GM18498 (cell line): ENCODE results near the gene SMARCC1.

Experiments
- ATAC-seq: cut with Tn5 transposase; IDR thresholded peaks from one replicate; pipeline ENCODE4 v1.9.1; 2021; ENCODE audit warnings: mild to moderate bottlenecking, moderate library complexity; ENCODE audit not compliant: unreplicated experiment

Gene SMARCC1

DNA sequence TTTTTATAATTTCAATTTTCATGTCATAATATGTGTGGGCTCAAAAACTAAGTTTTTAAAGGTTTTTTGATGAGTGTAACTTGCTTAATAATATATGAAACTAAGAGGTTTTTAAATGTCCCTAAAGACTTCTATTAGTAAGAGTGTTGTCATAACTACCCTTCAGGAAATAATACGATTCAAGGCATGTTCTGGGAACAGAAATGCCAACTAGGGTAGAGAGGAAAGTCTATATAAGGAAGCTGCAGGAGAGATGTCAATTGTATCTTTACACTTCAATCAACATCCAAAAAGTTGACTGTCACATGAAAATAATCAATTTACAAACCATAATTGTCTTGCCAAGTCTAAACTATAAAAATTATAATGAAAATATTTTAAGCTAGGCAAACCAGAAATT lies 76.3 kb downstream of the SMARCC1 start:
- no peak for ATAC-seq

DNA sequence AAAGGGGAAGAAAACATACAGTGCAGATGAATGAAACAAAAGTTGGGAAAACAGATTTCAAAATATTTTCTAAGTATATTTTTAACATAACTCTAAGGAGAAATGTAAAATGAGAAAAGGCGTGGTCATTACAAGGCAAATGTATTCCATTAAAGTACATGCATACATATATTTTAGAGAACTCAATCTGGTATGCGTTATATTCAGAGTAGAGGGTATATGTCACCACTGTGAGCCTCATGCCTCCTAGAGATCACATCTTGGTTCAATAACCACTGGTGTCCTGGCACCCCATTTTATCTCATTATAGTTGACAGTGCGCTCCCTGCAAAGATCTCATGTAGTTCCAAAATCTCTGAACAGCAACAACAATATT lies 77.5 kb downstream of the SMARCC1 start:
- no peak for ATAC-seq

DNA sequence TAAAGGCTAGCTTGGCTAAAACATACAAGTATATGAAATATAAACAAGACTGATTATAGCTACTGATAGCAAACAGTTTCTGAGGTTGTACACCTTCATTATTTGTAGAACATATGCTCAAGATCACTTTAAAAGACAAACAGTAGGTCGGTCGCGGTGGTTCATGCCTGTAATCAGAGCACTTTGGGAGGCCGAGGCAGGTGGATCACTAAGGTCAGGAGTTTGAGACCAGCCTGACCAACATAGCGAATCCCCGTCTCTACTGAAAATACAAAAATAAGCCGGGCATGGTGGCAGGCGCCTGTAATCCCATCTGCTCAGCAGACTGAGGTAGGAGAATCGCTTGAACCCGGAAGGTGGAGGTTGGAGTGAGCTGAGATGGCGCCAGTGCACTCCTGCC lies 80.3 kb downstream of the SMARCC1 start:
- no peak for ATAC-seq

DNA sequence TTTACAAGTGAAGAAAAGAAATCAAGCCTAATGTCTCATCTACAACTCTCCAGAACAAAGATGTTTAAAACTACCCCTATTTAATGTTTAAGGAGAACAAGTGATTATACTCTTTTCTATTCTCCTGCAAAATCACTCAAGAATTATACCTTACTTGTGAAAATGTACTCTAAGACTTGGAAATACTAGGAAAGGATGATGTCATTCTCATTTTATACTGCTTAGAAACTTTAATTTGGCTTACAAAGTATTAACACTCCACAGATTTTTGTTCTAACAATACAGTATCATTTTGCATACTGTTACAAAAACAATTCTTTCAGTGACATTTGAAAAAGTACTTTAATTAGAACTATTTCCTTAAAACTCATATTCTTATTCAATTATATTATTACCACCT lies 89.5 kb downstream of the SMARCC1 start:
- no peak for ATAC-seq

DNA sequence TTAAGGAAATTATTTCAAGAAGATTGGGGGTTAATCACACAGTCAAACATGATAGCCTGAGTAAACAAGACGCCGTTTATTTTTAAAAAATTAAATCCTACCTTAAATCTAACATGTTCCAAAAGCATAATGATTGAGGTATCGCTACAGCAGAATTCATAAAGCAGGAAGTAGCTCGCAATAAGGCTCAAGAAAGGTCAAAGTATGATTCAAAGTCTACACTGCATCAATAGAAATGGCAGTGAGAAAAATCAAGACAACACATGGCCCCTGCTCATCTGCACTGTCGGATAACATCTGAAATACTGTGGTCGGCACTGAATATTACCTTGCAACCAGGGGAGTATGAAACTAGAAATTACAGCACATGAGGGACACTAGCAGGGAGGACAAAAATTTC lies 93.2 kb downstream of the SMARCC1 start:
- no peak for ATAC-seq

DNA sequence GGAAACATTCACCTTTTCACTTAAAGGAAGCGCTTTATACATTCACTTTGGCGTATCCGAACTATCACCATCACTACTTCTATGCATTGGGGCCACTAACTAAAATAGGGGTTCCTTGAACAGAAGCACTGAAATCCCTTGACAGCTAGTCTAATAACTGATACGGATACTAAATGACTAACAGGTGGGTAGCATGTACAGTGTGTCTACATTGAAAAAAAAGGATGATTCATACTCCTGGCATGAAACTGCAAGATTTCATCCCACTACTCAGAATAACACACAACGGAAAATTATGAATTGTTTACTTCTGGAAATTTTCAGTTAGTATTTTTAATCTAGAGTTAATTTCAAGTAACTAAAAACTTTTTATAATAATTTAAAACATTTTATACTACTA lies 96.7 kb downstream of the SMARCC1 start:
- no peak for ATAC-seq

DNA sequence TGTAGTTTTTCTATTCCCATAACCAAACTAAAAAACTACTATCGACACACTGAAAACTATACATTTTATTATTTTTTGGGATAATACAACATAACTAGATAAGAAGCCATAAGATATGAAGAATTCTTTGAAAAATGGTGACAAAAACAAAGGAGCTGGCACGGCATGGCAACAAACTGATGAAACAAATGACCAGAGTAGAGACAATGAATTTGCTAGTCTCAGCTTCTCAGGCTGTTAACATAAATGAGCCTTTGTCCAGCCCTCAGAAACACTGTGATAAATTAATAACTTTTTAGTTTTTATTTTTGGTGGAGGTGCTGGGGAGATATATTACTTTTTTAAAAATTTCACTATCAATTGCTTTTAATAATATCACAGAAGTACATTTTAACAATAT lies 100.7 kb downstream of the SMARCC1 start:
- ATAC-seq = no peak

DNA sequence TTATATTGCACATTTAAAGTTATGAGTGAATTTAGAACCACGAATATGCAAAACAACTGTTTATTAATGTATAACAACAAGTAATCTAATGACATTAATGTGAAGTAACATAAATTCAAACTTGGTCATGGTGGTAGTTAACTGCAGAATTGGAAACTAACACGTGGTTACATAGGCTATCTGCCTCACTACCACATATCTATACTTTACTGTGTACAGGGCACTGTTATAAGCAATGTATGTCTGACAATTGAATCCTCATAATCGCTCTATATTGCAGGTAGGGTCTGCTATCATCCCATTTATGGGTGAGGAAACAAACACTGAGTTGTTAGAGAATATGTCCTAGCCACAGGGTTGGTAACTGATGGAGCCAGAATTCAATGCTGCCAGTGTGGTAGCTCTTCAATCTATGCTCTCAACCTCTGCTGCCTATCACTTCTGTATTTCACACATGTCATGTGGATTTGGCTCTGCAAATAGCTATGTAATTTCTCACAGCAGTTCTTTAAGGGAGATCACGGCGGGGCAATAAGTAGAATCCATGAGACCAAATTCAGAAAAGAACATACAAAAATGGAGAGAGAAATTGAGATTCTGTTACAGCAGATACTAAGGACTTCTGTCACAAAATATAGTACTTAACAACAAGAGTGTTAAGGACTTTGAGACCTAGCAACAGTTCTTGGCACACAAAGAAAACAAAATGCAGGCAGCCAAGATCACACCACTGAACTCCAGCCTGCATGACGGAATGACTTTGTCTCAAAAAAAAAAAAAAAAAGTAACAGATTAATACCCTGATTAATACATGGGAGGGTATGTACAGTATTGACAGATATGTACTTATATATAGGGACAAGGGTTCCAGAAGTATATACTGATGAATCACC lies 103.0 kb downstream of the SMARCC1 start:
- no peak for ATAC-seq

DNA sequence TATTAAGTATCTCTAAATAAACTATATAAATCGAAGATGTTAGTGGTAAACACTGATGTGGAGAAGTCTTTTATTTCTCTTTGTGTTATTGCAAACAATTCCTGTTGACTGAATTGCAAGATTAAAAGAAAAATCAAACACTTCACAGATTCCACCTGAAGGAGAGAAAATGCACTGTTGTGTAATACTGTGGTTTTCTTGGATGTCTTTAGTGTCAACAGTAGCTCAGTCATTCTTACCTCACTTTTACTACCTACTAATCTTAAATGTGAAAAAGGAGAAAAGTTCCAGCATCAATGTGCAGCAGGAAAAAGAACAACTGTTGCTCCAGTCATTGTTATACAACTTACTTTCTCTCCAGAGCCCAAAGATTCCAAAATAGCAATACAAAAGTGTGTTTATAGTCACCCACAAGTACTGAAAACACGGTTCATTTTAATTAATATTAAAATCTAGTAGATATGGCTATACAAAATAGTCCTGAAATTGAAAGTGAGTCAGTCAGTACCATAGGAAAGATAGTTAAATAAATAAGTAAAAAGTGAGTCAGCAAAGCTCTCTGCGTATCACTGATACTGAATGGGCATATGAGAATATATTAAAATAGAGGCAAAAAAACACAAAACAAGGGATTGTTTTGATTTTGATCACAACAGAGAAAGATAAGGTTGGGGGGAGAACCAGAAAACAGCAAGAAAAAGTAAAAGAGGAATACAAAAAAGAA lies 112.5 kb downstream of the SMARCC1 start:
- ATAC-seq = no peak

DNA sequence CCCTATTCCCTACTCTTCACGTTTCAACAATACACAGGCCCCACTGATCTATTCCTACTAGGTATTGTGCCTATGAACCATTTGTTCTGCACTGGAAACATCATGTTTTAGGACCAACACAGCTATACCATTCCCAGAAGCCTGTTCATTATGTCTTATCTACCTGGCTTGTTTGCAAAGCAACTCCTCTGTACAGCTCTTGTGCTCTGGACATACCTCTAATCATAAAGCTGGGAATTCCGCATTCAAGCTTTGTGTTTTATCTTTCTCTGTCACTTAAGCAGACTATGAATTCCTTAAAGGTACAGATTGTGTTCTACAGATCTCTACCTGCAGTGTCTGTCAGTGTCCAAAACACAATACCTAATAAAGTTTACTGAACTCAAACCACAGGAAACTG lies 115.6 kb downstream of the SMARCC1 start:
- ATAC-seq = no peak

DNA sequence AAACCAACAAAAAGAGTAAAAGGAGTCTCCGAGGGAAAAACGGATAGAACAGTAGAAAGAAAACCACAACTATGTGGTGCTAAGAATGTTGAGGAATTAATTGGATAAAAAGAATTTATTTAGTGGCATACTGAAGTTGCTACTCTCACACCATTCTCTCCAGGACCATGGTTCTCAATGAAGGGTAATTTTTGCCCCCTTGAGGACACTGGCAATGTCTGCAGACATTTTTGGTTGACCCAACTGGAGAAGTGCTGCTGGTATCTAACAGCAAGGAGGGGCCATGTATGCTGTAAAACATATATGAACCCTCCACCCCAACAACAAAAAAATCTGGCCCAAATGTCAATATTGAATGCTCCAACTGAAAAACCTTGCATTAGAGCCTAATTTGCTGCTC lies 117.2 kb downstream of the SMARCC1 start:
- no peak for ATAC-seq

DNA sequence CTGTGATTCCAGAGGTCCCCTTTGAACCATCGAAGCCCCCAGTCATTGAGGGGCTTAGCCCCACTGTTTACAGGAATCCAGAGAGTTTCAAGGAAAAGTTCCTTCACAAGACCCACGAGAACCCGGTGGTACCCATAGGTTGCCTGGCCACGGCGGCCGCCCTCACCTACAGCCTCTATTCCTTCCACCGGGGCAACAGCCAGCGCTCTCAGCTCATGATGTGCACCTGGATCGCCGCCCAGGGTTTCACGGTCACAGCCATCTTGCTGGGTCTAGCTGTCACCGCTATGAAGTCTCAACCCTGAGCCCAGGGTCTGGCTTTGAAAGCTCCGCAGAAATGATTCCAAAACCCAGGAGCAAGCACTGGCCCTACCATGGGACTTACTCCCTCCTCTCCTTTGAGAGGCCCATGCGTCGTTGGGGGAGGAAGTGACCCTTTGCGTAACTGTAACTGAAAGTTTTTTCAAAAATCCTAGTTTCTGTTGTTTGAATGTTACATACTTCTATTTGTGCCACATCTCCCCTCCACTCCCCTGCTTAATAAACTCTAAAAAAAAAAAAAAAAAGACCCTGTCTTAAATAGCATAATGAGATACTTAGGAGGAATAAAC lies 118.0 kb downstream of the SMARCC1 start:
- no peak for ATAC-seq

DNA sequence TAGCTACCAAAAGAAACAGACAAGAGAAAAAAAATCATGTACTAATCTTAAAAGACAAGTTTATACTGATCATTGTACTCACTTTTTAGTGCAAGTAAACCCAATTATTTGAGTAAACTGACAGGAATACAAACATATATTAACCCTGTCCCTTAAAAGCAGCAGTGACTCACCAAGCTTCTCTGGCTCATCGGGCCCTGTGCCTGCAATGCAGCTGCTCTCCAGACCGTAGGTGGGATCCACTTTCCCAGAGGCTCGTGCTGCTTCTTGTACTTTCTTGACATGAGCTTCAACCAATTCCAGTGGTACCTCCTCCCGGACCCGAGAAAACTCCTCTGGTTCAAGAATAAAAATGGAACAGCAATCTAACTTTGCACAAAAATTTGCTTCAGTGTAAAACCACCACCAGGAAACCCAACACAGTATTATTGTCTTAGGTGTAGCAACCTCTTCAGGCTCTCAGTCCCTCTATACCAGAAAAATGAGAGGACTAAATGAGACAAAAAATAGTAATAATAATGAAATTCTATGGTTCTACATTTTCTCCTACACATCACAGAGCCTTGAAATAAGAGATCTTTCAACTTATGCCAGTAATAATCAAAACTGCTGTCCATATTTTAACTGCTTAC lies 120.5 kb downstream of the SMARCC1 start:
- no peak for ATAC-seq

DNA sequence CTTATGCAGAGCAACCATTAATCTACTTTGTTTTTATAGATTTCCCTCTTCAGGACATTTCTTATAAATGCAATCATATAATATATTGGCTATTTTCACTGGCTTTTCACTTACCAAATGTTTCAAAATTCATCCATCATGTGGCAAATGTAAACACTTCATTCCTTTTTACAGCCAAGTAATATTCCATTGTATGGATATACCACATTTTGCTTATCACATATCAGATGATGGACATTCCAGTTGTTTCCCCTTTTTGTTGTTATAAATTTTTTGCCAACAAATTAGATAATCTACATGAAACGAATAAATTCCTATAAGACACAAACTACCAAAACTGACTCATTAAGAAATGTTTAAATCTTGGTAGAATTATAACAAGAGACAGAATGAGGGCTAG lies 123.2 kb downstream of the SMARCC1 start:
- no peak for ATAC-seq

DNA sequence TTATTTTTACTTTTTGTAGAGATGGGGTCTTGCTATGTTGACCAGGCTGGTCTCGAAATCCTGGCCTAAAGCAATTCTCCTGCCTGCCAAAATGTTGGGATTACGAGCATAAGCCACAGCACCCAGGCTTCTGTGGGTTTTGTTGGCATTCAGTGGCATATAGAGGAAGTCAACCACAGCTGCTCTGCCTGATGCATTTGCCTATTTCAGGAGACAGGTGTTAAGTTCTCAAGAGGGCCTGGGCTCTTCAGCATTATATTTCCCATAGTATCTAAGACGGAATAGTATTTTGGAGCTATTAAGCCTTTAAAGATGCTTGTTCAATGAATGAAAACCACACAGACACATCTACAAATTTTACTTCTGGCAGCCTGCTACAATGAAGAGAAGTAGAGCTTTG lies 129.6 kb downstream of the SMARCC1 start:
- no peak for ATAC-seq

DNA sequence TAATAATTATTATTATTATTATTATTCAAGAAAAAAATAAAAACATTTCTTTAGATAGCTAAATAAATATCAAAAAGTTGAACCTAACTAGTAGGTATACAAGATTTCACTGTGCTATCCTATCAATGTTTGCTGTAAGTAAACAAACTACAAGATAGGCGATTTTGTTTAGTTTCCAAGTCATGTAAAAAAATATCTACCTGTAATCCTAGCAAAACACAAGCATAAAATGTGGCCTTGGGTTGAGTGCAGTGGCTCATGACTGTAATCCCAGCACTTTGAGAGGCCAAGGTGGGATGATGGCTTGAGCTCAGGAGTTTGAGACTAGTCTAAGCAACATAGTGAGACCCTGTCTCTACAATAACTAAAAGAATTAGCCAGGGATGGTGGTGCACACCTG lies 131.4 kb downstream of the SMARCC1 start:
- ATAC-seq = no peak

DNA sequence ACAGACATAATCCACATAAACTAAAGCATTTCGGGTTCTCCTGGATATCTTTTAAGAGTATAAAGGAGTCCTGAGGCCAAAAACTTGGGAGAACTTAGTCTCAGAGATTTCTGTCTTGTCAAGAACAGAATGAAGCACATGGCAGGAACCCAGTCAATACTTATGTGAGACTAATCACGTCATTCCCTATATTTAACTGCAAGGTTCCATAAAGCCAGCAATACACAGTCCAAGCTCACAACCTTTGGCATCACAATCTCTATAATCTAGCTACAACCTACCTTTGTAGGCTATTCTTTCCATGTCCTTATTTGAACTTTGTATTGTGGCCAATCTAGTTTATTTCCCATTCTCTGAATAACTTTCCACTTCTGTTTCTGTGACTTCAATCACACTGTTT lies 134.1 kb downstream of the SMARCC1 start:
- ATAC-seq = no peak

DNA sequence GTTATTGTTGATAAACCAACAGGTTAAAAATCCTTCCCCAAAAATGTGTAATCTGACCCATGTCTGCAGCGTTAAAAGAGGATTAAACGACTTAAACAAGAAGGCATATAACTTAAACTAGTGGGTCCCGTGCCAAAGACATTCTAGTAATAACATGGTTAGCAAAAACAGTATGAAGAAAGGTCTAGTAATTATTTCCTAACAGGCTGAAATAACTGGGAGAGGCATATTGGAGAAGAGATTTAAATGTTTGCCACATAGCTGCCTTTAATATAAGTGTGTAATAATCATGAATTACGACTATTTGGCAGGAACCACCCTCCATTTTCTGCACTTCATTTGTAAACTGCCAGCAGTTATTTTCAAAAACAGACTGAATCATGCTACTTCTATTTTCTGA lies 135.3 kb downstream of the SMARCC1 start:
- no peak for ATAC-seq

DNA sequence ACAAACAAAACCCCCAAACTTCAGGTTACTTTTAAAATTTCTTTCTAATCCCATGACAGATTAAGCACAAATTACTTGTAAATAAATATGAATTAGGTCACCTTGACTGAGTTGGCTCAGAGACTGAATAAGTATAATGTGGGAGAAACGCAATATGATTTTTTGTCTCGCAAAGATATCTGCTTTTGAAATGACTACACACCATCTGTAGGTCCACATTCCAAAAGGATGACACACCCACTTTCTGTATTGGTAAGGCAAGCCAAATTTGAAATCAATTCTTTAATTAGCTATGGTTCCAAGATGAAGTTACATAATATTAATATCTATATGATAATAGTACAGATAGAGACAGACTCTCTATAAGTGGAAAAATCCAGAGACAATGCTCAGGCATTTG lies 136.1 kb downstream of the SMARCC1 start:
- ATAC-seq = no peak

DNA sequence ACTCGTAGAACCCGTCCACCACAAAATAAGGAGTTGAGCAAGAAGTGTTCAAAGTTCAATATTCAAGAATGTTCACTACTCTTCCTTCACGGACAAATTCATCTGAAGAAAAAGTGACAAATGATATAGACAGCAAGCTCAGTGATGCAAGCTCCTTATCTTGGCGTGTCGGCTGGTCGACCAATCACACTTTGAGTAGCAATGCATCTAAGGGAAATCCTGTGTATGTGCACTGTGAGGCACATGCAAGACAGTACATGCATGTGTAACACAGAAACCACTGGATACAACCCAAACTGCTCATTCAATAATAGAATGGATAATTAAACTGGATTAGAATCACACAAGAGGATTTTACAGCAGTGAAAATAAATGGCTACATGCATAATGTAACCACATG lies 138.6 kb downstream of the SMARCC1 start:
- ATAC-seq = no peak

DNA sequence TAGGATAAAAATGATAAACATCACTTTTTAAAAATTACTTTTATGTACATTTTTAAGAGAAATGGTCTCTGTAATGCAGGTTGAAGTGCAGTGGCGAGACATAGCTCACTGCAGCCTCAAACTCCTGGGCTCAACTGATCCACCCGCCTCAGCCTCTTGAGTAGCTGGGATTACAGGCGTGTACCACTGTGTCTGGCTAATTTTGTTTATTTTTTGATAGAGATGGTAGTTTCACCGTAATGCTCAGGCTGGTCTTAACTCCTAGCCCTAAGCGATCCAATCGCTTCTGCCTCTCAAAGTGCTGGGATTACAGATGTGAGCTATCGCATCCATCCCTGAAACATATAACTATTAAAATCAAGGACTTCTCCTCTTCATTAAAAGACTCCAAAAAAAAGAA lies 140.0 kb downstream of the SMARCC1 start:
- no peak for ATAC-seq

DNA sequence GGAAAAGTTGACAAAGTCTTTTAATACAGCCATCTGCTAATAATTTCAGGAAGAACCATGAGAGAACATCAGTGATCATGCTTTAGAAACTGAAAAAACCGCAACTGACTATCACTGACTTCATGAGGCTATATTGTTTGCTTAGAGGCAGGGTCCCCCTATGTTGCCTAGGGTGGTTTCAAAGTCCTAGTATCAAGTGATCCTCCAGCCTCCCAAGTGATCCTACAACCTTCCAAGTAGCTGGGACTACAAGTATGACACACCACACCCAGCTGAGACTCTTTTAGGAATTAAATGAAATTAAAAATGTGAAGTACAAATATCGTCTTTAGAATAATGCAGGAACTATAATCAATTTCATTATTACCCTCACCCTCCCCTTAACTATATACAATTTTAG lies 144.8 kb downstream of the SMARCC1 start:
- ATAC-seq = no peak
